Activated CD4-positive, alpha-beta T cell treated with anti-CD3 and anti-CD28 coated beads for 36 hours (primary cell): ENCODE measurements around the gene GOLGA5. TPM values are rescaled to one million over a fixed set of nuclear protein-coding genes. Genes with fewer than 3 reads are reported as not detected.

ENCODE experiments used
- ATAC-seq: fragments of 200-7000 bp; cut with Tn5 transposase; one replicate; pipeline ENCODE4 v1.10.0; 2021; ENCODE audit warnings: mild to moderate bottlenecking, moderate library complexity
- CTCF ChIA-PET: fragments of 350-600 bp; sonication (Branson Sonifier 250); formaldehyde crosslinking; loops from one replicate; lab custom pipeline; 2021; ENCODE audit warnings: antibody characterized with exemption; lab: Charles Lee
- POLR2A ChIA-PET: fragments of 350-600 bp; sonication (Branson Sonifier 250); formaldehyde crosslinking; loops from one replicate; lab custom pipeline; 2021; ENCODE audit warnings: antibody characterized with exemption, inconsistent platforms; lab: Charles Lee
- DNase-seq: peaks from one replicate; pipeline ENCODE4 v3.0.0-alpha.2; 2020
- H3K27ac Mint-ChIP-seq: one replicate; pipeline ENCODE4 v1.8.0; 2021; ENCODE audit warnings: mixed read lengths
- H3K27me3 Mint-ChIP-seq: one replicate; pipeline ENCODE4 v1.8.0; 2021; ENCODE audit warnings: mixed read lengths
- H3K36me3 Mint-ChIP-seq: one replicate; pipeline ENCODE4 v1.8.0; 2021; ENCODE audit warnings: low read depth, mixed read lengths
- H3K4me1 Mint-ChIP-seq: one replicate; pipeline ENCODE4 v1.8.0; 2021; ENCODE audit warnings: mixed read lengths
- H3K4me3 Mint-ChIP-seq: one replicate; pipeline ENCODE4 v1.8.0; 2021; ENCODE audit warnings: mild to moderate bottlenecking, moderate library complexity, mixed read lengths
- H3K9me3 Mint-ChIP-seq: one replicate; pipeline ENCODE4 v1.8.0; 2021; ENCODE audit warnings: low read depth, mixed read lengths
- intact Hi-C, 2 experiments: fragments of 100-400 bp; cut with DNase I in 1 of 2; cut with micrococcal nuclease in 1 of 2; formaldehyde crosslinking; loops; one replicate each; pipeline versions ENCODE4 v1.14.2 to v1.15.1; 2022 to 2024; cut with DNase I, micrococcal nuclease
- total RNA-seq, 2 experiments: library from RNA; stranded (reverse); gene quantifications; one replicate each; pipeline ENCODE4 v1.2.3, GENCODE V29; 2021

Gene GOLGA5
- total RNA-seq, 2 experiments from 2014 or later: 20.3 to 23.5 TPM

DNA sequence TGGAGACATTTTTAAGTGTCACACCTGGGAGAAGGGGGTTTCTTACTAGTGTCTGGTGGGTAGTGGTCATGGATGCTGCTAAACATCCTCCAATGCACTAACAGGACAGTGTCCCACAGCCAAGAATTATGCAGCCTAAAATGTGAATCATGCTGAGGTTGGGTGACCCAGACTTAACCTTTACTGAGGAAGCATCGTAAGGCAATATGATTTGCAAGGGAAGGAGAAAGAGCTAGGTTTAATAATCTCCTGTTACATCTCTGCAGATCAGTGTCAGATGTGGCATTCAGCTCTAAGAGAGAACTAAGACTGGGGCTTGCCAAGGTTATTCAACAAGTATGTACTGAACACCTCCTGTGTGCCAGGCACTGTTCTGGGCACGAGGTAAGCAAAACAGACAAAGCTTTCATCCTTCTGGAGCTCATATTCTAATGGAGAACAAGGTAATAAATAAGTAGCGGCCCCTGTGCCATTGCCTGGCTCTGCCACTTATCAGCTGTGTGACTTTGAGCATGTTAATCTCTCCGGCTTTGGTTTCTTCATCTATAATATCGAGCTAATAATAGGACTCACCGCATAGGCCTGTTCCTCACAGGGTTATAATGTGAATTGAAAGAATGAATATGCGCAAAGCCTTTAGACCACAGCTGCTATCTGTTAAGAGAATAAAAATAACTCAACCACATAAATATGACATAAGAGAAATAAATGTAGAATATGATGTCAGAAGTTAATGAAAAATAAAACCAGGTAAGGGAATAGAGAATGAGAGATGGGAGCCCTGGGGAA, 13.5 kb upstream of the GOLGA5 start:
- peak; percentile 58 for ATAC-seq
- Mint-ChIP-seq H3K36me3 (no peaks in the 10 kb centered on the region), H3K27ac (no peak overlapping the region), H3K4me1 (peaks cover 8% of the 10 kb centered on the region), H3K27me3 (no peaks in the 10 kb centered on the region), H3K4me3 (no peak overlapping the region), H3K9me3 (no peaks in the 10 kb centered on the region)
- intact Hi-C loops: no loop called here
- ChIA-PET POLR2A (interaction anchor here (0.6 kb wide), 2 partner anchors 13 to 276 kb away, joined by 3 read pairs; no protein-coding TSS in a partner anchor), CTCF (interaction anchor here (0.8 to 1.8 kb wide), 6 partner anchors 63 to 167 kb away, joined by 3 to 11 read pairs (median 4); no protein-coding TSS in a partner anchor)
- no peak for DNase-seq

DNA sequence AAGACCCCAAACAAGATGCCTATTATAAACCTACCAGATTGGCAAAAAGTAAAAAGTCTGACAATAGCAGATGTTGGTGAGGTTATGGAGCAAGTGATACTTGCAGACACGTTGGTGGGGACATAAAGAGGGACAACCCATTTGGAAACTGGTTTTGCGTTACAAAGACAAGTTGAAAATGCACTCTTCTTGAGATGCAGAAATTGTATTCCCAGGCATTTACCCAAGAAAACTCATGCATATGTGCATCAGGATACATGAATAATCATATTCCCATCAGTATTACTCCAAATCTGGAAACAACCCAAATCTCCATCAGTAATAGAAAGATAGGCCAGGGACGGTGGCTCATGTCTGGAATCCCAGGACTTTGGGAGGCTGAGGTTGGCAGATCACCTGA, 12.8 kb upstream of the GOLGA5 start:
- ChIA-PET POLR2A (no interaction called here), CTCF (interaction anchor here (0.8 to 3.9 kb wide), 2 partner anchors 64 to 68 kb away, joined by 3 to 35 read pairs; no protein-coding TSS in a partner anchor)
- Mint-ChIP-seq H3K27me3 (no peaks in the 10 kb centered on the region), H3K4me3 (no peak overlapping the region), H3K4me1 (peaks cover 11% of the 10 kb centered on the region), H3K27ac (no peak overlapping the region), H3K9me3 (no peaks in the 10 kb centered on the region), H3K36me3 (no peaks in the 10 kb centered on the region)
- DNase-seq (no peak), ATAC-seq (no peak)
- intact Hi-C loops: no loop called here

DNA sequence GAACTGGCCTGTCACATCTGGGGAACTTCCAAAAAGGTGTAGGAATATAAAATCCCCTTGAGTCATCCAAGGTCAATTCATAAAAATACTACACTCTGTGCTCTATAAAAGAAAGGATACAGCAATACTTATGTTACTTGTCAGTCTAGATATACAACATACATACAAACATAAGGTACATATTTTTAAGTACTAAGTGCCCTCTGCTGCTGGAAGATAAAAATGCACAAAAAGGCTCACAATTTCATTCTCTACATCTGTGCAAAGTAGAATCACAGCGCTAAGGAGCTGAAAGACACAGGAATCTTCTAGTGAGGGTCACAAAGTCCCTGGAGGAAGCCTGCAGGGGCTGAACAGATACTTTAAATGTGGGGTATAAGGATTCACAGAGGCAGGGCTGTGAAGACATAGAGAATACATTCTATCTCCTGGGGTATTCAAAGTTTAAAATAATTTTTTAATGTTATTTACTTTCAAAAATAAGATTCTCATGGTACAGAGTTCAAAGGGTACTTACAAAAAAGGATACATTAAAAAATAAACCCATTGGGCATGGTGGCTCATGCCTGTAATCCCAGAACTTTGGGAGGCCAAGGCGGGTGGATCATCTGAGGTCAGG, 10.2 kb upstream of the GOLGA5 start:
- CTCF ChIA-PET: interaction anchor here (0.6 to 3.9 kb wide), 14 partner anchors 54 to 235 kb away, joined by 3 to 35 read pairs (median 4); no protein-coding TSS in a partner anchor
- peak; percentile 41 for DNase-seq
- intact Hi-C loops: loop anchor here (1.0 kb wide), 2 partner anchors 70 to 97 kb away; no protein-coding TSS in a partner anchor
- peak; percentile 66 for ATAC-seq
- peaks cover 11% of the 10 kb centered on the region for H3K4me1 Mint-ChIP-seq
- no peak overlapping the region for H3K4me3 Mint-ChIP-seq
- H3K27me3 Mint-ChIP-seq: no peaks in the 10 kb centered on the region
- no peaks in the 10 kb centered on the region for H3K36me3 Mint-ChIP-seq
- POLR2A ChIA-PET: no interaction called here
- no peak overlapping the region for H3K27ac Mint-ChIP-seq
- peaks cover 3% of the 10 kb centered on the region for H3K9me3 Mint-ChIP-seq

DNA sequence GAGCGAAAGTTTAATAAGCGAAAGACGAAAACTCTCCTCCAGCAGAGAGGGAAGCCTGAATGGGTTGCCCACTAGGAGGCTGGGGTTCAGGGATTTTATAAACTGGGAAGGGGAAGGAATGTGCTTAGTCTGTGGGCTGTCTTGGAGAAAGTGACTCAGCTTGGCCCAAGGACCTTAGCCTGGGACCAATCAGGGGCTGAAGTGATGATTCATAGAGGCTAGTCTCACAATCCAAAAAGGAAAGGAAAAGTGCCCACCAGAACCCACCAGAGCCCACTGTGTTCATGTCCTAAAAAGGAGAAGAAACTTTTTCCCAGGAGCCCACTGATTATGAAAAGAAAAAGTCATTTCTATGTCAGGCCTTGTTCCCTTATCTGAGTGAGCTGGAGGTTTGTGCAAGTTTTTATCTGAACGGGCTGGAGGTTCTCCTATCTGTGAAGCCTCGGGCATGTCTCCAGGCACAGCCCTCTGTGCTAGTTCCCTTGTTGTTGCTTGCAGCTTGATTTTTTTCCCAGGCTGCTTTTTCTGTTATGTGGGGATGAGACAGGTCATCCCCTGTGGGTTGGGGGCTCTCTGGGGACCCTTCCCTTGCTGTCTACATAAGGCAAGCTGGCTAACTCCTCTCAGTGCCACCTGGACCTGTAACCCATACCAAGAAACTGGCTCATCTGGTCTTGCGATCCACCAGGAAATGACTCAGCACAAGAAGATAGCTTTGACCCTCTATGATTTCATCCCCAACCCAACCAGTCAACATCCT, 8.3 kb upstream of the GOLGA5 start:
- DNase-seq (no peak), ATAC-seq (no peak)
- no peak overlapping the region for H3K27ac Mint-ChIP-seq
- ChIA-PET CTCF (interaction anchor here (0.5 to 1.8 kb wide), 6 partner anchors 19 to 100 kb away, joined by 3 to 8 read pairs (median 5); no protein-coding TSS in a partner anchor), POLR2A (no interaction called here)
- H3K4me3 Mint-ChIP-seq: no peak overlapping the region
- intact Hi-C loops: no loop called here
- H3K9me3 Mint-ChIP-seq: peaks cover 19% of the 10 kb centered on the region
- H3K36me3 Mint-ChIP-seq: peaks cover 4% of the 10 kb centered on the region
- no peaks in the 10 kb centered on the region for H3K27me3 Mint-ChIP-seq
- H3K4me1 Mint-ChIP-seq: peaks cover 8% of the 10 kb centered on the region

DNA sequence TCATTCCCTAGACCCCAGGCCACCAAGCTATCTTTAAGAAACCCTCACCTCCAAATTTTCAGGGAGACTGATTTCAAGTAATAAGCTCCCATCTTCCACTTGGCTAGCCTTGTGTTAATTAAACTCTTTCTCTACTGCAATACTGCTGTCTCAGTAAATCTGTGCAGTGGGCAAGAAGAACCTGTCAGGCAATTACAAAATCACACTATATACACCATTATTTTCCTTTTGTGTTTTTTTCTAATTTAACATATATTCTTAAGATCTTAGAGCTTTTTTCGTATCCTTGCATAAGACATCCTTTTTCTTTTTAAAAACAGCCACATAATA, 7.7 kb upstream of the GOLGA5 start:
- ATAC-seq: no peak
- intact Hi-C loops: no loop called here
- H3K9me3 Mint-ChIP-seq: peaks cover 21% of the 10 kb centered on the region
- H3K4me3 Mint-ChIP-seq: no peak overlapping the region
- peaks cover 4% of the 10 kb centered on the region for H3K36me3 Mint-ChIP-seq
- CTCF ChIA-PET: interaction anchor here (0.5 to 1.8 kb wide), 7 partner anchors 20 to 315 kb away, joined by 3 to 8 read pairs (median 4); no protein-coding TSS in a partner anchor
- H3K27me3 Mint-ChIP-seq: no peaks in the 10 kb centered on the region
- POLR2A ChIA-PET: no interaction called here
- no peak for DNase-seq
- H3K4me1 Mint-ChIP-seq: peaks cover 7% of the 10 kb centered on the region
- no peak overlapping the region for H3K27ac Mint-ChIP-seq

DNA sequence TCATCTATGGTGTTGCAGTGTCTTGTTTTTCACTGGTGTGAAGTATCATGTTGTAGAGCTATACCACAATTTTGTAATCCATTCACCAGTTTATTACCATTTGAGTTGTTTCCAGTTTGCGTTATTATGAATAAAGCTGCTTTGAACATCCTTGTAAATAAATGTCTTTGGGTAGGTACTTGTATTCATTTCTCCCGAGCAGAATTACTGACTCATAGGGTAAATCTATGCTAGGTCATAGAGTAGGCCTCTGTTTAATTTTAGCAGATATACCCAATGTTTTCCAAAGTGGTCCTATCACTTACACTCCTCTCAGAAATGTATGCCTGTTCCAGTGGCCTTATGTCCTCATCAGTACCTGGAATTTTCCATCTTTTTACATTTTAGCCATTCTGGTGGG, 6.6 kb upstream of the GOLGA5 start:
- Mint-ChIP-seq H3K4me3 (no peak overlapping the region), H3K27me3 (no peaks in the 10 kb centered on the region), H3K4me1 (peaks cover 7% of the 10 kb centered on the region), H3K27ac (no peak overlapping the region), H3K9me3 (peaks cover 21% of the 10 kb centered on the region), H3K36me3 (peaks cover 4% of the 10 kb centered on the region)
- ATAC-seq (peak; percentile 26), DNase-seq (no peak)
- ChIA-PET POLR2A (no interaction called here), CTCF (interaction anchor here (0.7 to 1.5 kb wide), 3 partner anchors 85 to 716 kb away, joined by 3 to 5 read pairs (median 3); no protein-coding TSS in a partner anchor)
- intact Hi-C loops: no loop called here

DNA sequence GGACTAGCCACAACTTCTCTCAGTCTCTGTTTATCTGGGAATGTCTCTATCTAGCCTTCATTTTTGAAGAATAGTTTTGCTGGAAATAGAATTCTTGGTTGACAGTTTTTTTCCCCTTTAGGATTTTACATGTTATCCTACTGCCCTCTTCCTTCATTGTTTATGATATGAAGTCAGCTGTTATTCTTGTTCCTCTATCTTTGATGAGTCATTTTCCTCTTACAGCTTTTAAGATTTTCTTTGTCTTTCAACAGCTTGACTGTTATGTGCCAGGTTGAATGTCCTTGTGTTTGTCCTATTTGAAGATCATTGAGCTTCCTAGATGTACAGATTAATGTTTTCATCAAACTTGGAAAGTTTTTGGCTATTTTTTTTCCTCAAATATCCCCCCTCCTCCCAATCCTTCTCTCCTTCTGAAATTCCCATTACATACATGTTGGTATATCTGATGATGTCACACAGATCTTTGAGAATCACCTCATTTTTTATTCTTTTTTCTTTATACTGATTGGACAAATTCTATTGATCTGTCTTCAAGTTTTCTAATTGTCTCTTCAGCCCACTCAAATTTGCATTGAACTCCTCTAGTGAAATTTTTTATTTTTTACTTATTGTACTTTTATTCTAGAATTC, 4.5 kb upstream of the GOLGA5 start:
- Mint-ChIP-seq H3K4me1 (peaks cover 19% of the 10 kb centered on the region), H3K9me3 (peaks cover 24% of the 10 kb centered on the region), H3K36me3 (peaks cover 8% of the 10 kb centered on the region), H3K27ac (no peak overlapping the region), H3K27me3 (no peaks in the 10 kb centered on the region), H3K4me3 (no peak overlapping the region)
- intact Hi-C loops: loop anchor here (5.0 to 10.0 kb wide), 3 partner anchors 225 to 1277 kb away; partner anchors contain the start of genes PPP4R3A (in 1 of the 2) and TRIP11 (in 1 of the 2)
- DNase-seq: no peak
- ATAC-seq: no peak
- CTCF ChIA-PET: interaction anchor here (0.6 to 1.2 kb wide), 3 partner anchors 64 to 448 kb away, joined by 3 read pairs; no protein-coding TSS in a partner anchor
- POLR2A ChIA-PET: no interaction called here

DNA sequence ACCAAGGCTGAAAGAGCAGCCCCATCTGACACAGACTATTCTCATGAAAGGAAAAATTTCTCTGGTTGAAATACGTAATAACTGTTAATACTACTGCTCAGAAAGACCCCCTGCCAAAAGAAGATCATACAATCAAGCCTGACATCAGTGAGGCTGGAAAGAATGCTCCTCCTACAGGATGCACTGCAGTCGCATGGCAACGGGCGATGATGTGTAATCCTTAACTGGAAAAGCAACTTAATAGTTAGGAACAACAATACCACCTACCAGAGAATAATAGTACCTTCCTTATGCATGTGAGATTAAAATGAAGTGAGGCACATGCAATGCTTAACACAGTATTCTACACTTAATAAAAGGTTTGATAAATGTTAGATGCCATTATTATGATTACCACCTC, 1.2 kb upstream of the GOLGA5 start:
- Mint-ChIP-seq H3K36me3 (peaks cover 16% of the 10 kb centered on the region), H3K9me3 (peaks cover 24% of the 10 kb centered on the region), H3K4me1 (peaks cover 35% of the 10 kb centered on the region), H3K4me3 (no peak overlapping the region), H3K27ac (peak overlapping the region; percentile 96), H3K27me3 (no peaks in the 10 kb centered on the region)
- POLR2A ChIA-PET: interaction anchor here (0.6 kb wide), 1 partner anchor 206 kb away, joined by 5 read pairs; no protein-coding TSS in a partner anchor
- DNase-seq (no peak), ATAC-seq (no peak)
- intact Hi-C loops: loop anchor here (5.0 to 10.0 kb wide), 3 partner anchors 228 to 1281 kb away; partner anchors contain the start of genes PPP4R3A (in 1 of the 2) and TRIP11 (in 1 of the 2)
- CTCF ChIA-PET: interaction anchor here (1.0 to 1.6 kb wide), 2 partner anchors 8 to 321 kb away, joined by 3 to 5 read pairs; no protein-coding TSS in a partner anchor

DNA sequence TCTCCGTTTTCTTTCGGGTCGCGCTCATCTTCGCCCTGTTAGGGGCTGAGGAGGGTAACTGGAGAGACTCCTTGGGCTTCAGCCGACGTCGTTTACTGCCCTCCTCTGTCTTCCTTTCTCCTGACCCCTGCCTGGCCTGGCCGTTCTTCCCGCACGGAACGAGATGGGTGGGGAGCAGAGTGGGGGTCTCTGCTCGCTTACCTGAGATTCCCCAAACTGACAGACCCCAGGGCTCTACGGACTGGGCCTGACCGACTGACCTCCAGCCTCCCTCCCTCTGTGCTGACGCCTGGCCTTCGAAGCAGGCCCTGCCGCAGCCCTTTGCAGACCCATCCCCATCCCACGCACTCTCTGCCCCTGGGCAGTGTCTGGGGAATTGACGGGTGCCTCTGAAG, 439 bp downstream of the GOLGA5 start:
- DNase-seq (peak; percentile 34), ATAC-seq (no peak)
- H3K4me3 Mint-ChIP-seq: peak overlapping the region; percentile 99
- intact Hi-C loops: loop anchor here (1.0 to 10.0 kb wide), 10 partner anchors 46 to 1282 kb away; partner anchors contain the start of genes ATXN3 (in 1 of the 2), BTBD7 (in 1 of the 2), CPSF2 (in 1 of the 2) and GON7 (in 1 of the 2)
- H3K36me3 Mint-ChIP-seq: peaks cover 21% of the 10 kb centered on the region
- H3K9me3 Mint-ChIP-seq: peaks cover 15% of the 10 kb centered on the region
- peaks cover 39% of the 10 kb centered on the region for H3K4me1 Mint-ChIP-seq
- H3K27ac Mint-ChIP-seq: peak overlapping the region; percentile 96
- H3K27me3 Mint-ChIP-seq: no peaks in the 10 kb centered on the region
- CTCF ChIA-PET: interaction anchor here (0.6 to 1.6 kb wide), 2 partner anchors 10 to 245 kb away, joined by 3 to 5 read pairs; no protein-coding TSS in a partner anchor
- POLR2A ChIA-PET: interaction anchor here (0.6 kb wide), 1 partner anchor 330 kb away, joined by 3 read pairs; no protein-coding TSS in a partner anchor

DNA sequence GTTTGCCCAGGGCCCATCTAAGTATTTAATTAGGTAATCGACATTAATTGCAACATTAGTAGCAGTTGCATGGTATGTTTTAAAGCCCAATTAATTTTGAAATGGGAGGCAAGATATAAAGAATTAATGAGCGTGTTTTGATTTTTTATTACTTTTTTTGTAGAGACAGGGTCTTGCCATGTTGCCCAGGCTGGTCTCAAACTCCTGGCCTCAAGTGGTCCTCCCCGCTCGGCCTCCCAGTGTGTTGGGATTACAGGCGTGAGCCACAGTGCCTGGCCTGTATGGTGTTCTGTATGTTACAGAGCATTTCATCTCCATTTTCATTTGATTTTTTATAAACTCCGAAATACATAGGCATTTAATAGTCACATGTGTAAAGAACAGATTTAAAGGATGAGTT, 856 bp downstream of the GOLGA5 start:
- POLR2A ChIA-PET: no interaction called here
- intact Hi-C loops: loop anchor here (1.0 to 10.0 kb wide), 10 partner anchors 47 to 1283 kb away; partner anchors contain the start of genes ATXN3 (in 1 of the 2), BTBD7 (in 1 of the 2), CPSF2 (in 1 of the 2) and GON7 (in 1 of the 2)
- CTCF ChIA-PET: interaction anchor here (0.8 kb wide), 1 partner anchor 14 kb away, joined by 3 read pairs; no protein-coding TSS in a partner anchor
- Mint-ChIP-seq H3K27me3 (no peaks in the 10 kb centered on the region), H3K27ac (peak overlapping the region; percentile 96), H3K36me3 (peaks cover 22% of the 10 kb centered on the region), H3K4me3 (peak overlapping the region; percentile 99), H3K4me1 (peaks cover 41% of the 10 kb centered on the region), H3K9me3 (peaks cover 11% of the 10 kb centered on the region)
- ATAC-seq (no peak), DNase-seq (no peak)
